GM23248 (cell line): ENCODE data around the gene CSE1L. TPM values are rescaled to one million over a fixed set of nuclear protein-coding genes. Genes with fewer than 3 reads are reported as not detected.

Experiments
- DNase-seq: peaks from one replicate; pipeline ENCODE4 v3.0.0-alpha.2; 2015
- H2AFZ ChIP-seq: fragments of 200-600 bp; sonication (generic); 2 replicates; pipeline ENCODE4 v1.6.1; 2016; ENCODE audit warnings: antibody characterized with exemption
- H3F3A ChIP-seq: fragments of 200-600 bp; sonication (generic); 2 replicates; pipeline ENCODE4 v1.6.1; 2016; ENCODE audit warnings: mild to moderate bottlenecking, antibody characterized with exemption, mixed run types; ENCODE audit not compliant: insufficient read depth
- H3K27ac ChIP-seq: fragments of 200-600 bp; sonication (generic); 2 replicates; pipeline ENCODE4 v1.5.1; 2016; ENCODE audit warnings: mild to moderate bottlenecking
- H3K27me3 ChIP-seq: fragments of 200-600 bp; sonication (generic); replicated peaks from 2 replicates; pipeline ENCODE4 v1.6.1; 2016; ENCODE audit warnings: mild to moderate bottlenecking; ENCODE audit not compliant: insufficient read depth
- H3K36me3 ChIP-seq: fragments of 200-600 bp; sonication (generic); 2 replicates; pipeline ENCODE4 v1.6.1; 2016; ENCODE audit warnings: low read depth, mild to moderate bottlenecking
- H3K4me1 ChIP-seq: fragments of 200-600 bp; sonication (generic); 2 replicates; pipeline ENCODE4 v1.6.1; 2016; ENCODE audit warnings: mild to moderate bottlenecking; ENCODE audit not compliant: insufficient read depth
- H3K4me2 ChIP-seq: fragments of 200-600 bp; sonication (generic); one replicate; pipeline ENCODE4 v1.6.1; 2016; ENCODE audit warnings: mild to moderate bottlenecking; ENCODE audit not compliant: unreplicated experiment
- H3K4me3 ChIP-seq: fragments of 200-600 bp; sonication (generic); 2 replicates; pipeline ENCODE4 v1.5.1; 2016; ENCODE audit warnings: mild to moderate bottlenecking
- H3K79me2 ChIP-seq: fragments of 200-600 bp; sonication (generic); 2 replicates; pipeline ENCODE4 v1.6.1; 2016; ENCODE audit warnings: mild to moderate bottlenecking; ENCODE audit not compliant: insufficient read depth
- H3K9ac ChIP-seq: fragments of 200-600 bp; sonication (generic); 2 replicates; pipeline ENCODE4 v1.6.1; 2016; ENCODE audit warnings: mild to moderate bottlenecking
- H3K9me2 ChIP-seq: fragments of 200-600 bp; sonication (generic); 2 replicates; pipeline ENCODE4 v1.6.1; 2016; ENCODE audit warnings: mixed run types, mild to moderate bottlenecking, moderate library complexity; ENCODE audit not compliant: insufficient read depth
- H3K9me3 ChIP-seq: fragments of 200-600 bp; sonication (generic); one replicate; pipeline ENCODE4 v1.6.1; 2017; ENCODE audit warnings: low read depth
- H4K20me1 ChIP-seq: fragments of 200-600 bp; sonication (generic); 2 replicates; pipeline ENCODE4 v1.6.0; 2016; ENCODE audit not compliant: insufficient read depth
- EZH2 ChIP-seq: fragments of 200-600 bp; sonication (generic); IDR thresholded peaks from 2 replicates; pipeline ENCODE4 v1.6.1; 2018; ENCODE audit warnings: antibody characterized with exemption, mild to moderate bottlenecking; ENCODE audit not compliant: insufficient read depth, poor library complexity, severe bottlenecking
- EZH2phosphoT487 ChIP-seq: fragments of 200-600 bp; sonication (generic); IDR thresholded peaks from 2 replicates; pipeline ENCODE4 v1.6.1; 2018; ENCODE audit warnings: antibody characterized with exemption, moderate library complexity, mild to moderate bottlenecking, low read depth; ENCODE audit not compliant: insufficient read depth
- WGBS, 2 experiments: methylation state at CpG; one replicate each; pipeline ENCODE4 v1.1.6; 2015 to 2017; ENCODE audit warnings: low lambda C conversion rate in 2 of 2, low coverage in 1 of 2; ENCODE audit errors: missing lambda C conversion rate in 2 of 2; 5-methylcytosine and 5-hydroxymethylcytosine counted together
- in situ Hi-C: fragments of 300-500 bp; cut with MboI; formaldehyde crosslinking; loops from 2 replicates; pipeline ENCODE4 v1.15.0; 2020
- polyA plus RNA-seq: library from polyadenylated mRNA; unstranded; fragments of >200 nt; fragmentation: Nextera tagmentation; extraction: Ambion mirVana; gene quantifications from 2 replicates; pipeline ENCODE4 v1.2.1, GENCODE V29; 2016
- total RNA-seq: library from RNA; depleted of rRNA; stranded (reverse); fragments of >200 nt; shearing (Covaris generic); gene quantifications from 2 replicates; pipeline ENCODE4 v1.2.3, GENCODE V29; 2014; rRNA removed

CSE1L gene, protein sequence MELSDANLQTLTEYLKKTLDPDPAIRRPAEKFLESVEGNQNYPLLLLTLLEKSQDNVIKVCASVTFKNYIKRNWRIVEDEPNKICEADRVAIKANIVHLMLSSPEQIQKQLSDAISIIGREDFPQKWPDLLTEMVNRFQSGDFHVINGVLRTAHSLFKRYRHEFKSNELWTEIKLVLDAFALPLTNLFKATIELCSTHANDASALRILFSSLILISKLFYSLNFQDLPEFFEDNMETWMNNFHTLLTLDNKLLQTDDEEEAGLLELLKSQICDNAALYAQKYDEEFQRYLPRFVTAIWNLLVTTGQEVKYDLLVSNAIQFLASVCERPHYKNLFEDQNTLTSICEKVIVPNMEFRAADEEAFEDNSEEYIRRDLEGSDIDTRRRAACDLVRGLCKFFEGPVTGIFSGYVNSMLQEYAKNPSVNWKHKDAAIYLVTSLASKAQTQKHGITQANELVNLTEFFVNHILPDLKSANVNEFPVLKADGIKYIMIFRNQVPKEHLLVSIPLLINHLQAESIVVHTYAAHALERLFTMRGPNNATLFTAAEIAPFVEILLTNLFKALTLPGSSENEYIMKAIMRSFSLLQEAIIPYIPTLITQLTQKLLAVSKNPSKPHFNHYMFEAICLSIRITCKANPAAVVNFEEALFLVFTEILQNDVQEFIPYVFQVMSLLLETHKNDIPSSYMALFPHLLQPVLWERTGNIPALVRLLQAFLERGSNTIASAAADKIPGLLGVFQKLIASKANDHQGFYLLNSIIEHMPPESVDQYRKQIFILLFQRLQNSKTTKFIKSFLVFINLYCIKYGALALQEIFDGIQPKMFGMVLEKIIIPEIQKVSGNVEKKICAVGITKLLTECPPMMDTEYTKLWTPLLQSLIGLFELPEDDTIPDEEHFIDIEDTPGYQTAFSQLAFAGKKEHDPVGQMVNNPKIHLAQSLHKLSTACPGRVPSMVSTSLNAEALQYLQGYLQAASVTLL
- 90.2 and 96.9 TPM in 2 replicates for total RNA-seq
- polyA plus RNA-seq = 75.2 and 77.5 TPM in 2 replicates

- Histone ChIP-seq H3F3A (peaks cover 4% of the 10 kb centered on the region; the same call in 1 of the 2 replicates), H3K4me2 (peak within 1 kb of the TSS; percentile 99), H3K4me3 (peak within 1 kb of the TSS; percentile 87), H2AFZ (peak within 1 kb of the TSS; percentile 93), H4K20me1 (no peaks in the 10 kb centered on the region), H3K27ac (peak within 1 kb of the TSS; percentile 78), H3K9ac (peak within 1 kb of the TSS; percentile 90), H3K27me3 (no peaks in the 10 kb centered on the region), H3K9me2 (no peaks in the 10 kb centered on the region), H3K4me1 (peaks cover 18% of the 10 kb centered on the region), H3K36me3 (no peaks in the 10 kb centered on the region), H3K79me2 (peaks cover 45% of the 10 kb centered on the region), H3K9me3 (no peaks in the 10 kb centered on the region)
- in situ Hi-C loops = no loop called here
- 0% methylated on average over 59 to 62 of the region's 80 CpGs for WGBS, 2 experiments
- TF ChIP-seq EZH2phosphoT487 (no peak), EZH2 (no peak)
- peak; percentile 99 for DNase-seq
Measured at GRCh38 chr20:49046087-49046900, at the start of gene CSE1L. CSE1L (plus strand) TSS chr20:49046312; CDS start chr20:49058464, 12,152 bp downstream.

- Histone ChIP-seq H3K4me2 (no peak overlapping the region), H3K9me2 (no peaks in the 10 kb centered on the region), H3K4me3 (no peak overlapping the region), H3F3A (peaks cover 3% of the 10 kb centered on the region; the same call in 1 of the 2 replicates), H2AFZ (no peak overlapping the region), H4K20me1 (no peaks in the 10 kb centered on the region), H3K27me3 (no peaks in the 10 kb centered on the region), H3K9me3 (no peaks in the 10 kb centered on the region), H3K4me1 (no peaks in the 10 kb centered on the region), H3K27ac (no peak overlapping the region), H3K36me3 (peaks cover 50% of the 10 kb centered on the region), H3K79me2 (no peaks in the 10 kb centered on the region), H3K9ac (no peak overlapping the region)
- 10 to 12% methylated on average over 3 of the region's 3 CpGs for WGBS, 2 experiments
- TF ChIP-seq EZH2phosphoT487 = no peak
- TF ChIP-seq EZH2 = no peak
- in situ Hi-C loops = no loop called here
- DNase-seq = peak; percentile 20
Measured at GRCh38 chr20:48999890-49000870, 45.9 kb upstream of the CSE1L start.

DNA sequence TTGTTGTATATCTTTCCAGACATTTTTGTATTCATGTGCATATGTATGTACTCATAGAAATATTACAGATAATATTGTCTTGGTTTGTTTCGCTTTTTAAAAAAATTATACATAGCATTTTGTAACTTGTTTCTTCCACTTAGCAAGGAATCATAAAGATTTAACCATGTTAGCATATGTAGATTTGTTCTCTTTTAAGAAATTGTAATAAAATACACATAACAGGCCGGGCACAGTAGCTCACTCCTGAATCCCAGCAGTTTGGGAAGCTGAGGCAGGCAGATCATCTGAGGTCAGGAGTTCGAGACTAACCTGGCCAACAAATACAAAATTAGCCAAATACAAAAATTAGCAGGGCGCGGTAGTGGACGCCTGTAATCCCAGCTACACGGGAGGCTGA lies 44.4 kb upstream of the CSE1L start:
- 95 to 98% methylated on average over 7 of the region's 7 CpGs for WGBS, 2 experiments
- no peak overlapping the region for H3K27ac ChIP-seq
- H3K9ac ChIP-seq = no peak overlapping the region
- no peaks in the 10 kb centered on the region for H3K4me1 ChIP-seq
- no peak for TF ChIP-seq EZH2phosphoT487
- no peak for TF ChIP-seq EZH2
- no peaks in the 10 kb centered on the region for H4K20me1 ChIP-seq
- H3K9me2 ChIP-seq = no peaks in the 10 kb centered on the region
- no peaks in the 10 kb centered on the region for H3K79me2 ChIP-seq
- in situ Hi-C loops = no loop called here
- DNase-seq = no peak
- peaks cover 42% of the 10 kb centered on the region for H3K36me3 ChIP-seq
- H3K4me2 ChIP-seq = no peak overlapping the region
- H3K9me3 ChIP-seq = no peaks in the 10 kb centered on the region
- no peaks in the 10 kb centered on the region for H3K27me3 ChIP-seq
- H3K4me3 ChIP-seq = no peak overlapping the region
- peaks cover 3% of the 10 kb centered on the region; the same call in 1 of the 2 replicates for H3F3A ChIP-seq
- no peak overlapping the region for H2AFZ ChIP-seq
